Measurements from ENCODE around the gene LPCAT1.
"Not testable (repeated sequence)": the region's sequence is repeated elsewhere in the genome, so short reads cannot be mapped to it uniquely, and the experiment has no call there.

DNA sequence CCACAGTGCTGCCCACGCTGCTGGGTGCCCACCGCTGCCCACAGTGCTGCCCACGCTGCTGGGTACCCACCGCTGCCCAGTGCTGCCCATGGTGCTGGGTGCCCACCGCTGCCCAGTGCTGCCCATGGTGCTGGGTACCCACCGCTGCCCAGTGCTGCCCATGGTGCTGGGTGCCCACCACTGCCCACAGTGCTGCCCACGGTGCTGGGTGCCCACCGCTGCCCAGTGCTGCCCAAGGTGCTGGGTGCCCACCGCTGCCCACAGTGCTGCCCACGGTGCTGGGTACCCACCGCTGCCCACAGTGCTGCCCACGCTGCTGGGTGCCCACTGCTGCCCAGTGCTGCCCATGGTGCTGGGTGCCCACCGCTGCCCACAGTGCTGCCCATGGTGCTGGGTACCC, 101.2 kb downstream of the LPCAT1 start:
- TF ChIP-seq POLR2AphosphoS5 (IDR thresholded peaks at IDR 0.05; ENCODE audit: borderline replicate concordance, low read depth, low read length); EZH2 (IDR thresholded peaks at IDR 0.05): not testable (repeated sequence)

All from SK-N-MC (cell line).